GM18858 (cell line): Measurements from ENCODE around the gene LTBP2.

Experiments used
- ATAC-seq: cut with Tn5 transposase; IDR thresholded peaks from one replicate; pipeline ENCODE4 v1.9.1; 2021; ENCODE audit not compliant: unreplicated experiment

The LTBP2 gene

DNA sequence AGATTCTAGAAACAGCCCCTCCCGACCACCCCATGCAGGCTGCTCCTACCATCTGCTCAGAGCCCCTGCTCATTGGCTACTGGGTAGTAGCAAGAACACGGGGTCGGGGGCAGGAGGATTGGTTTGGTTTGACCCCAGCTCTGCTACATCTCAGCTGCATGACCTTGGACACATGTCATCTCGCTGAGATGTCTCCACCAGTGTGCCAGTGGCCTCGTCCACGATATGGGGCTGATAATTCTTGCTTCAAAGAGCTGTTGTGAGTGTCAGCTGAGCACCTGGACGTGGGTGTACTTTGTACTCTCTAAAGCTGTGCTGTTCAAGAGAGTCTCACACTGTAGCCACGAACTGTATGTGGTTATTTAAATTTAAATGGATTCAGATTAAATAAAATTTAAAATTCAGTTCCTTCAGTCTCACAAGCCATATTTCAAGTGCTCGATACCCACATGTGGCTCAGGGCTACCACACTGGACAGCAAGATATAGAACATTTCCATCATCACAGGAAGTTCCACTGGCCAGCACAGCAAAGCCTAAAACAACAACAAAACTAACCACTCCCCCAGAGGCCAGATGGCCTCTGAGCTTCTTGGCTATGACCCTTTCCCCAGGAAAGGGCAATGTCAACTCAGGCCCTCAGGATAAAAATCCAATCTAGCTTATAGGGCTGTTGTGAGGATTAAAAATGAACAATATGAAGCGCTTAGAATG is 18.6 kb downstream of the LTBP2 start:
- ATAC-seq: no peak

DNA sequence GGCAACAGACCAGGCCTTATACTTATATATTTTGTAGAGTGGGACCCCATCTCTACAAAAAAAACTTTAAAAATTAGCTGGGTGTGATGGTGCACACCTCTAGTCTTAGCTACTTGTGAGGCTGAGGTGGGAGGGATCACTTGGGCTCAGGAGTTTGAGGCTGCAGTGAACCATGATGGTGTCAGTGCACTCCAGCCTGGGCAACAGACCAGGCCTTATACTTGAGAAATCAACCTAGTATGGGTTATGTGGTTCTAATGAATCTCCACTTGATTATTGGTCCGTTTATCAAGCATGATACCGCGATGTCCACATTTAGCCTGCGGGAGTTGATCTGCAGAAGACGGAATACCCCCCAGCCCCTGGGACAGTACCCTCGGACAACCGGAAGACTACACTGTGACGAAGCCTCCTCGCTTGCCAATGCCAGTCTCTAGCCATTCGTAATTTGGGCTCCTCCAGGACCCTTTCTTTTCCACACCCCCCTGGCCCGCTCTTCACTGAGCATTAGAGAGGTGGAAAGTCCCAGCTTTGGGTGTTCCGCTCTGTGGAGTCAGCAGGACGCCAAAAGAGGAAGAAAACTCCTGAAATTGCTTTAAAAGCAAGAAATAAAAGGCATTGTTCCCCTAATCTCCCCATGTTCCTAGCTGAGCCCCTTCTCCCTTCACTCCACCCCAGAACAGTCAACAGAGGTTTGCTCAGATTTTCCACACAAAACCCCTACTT is 19.4 kb downstream of the LTBP2 start:
- no peak for ATAC-seq

DNA sequence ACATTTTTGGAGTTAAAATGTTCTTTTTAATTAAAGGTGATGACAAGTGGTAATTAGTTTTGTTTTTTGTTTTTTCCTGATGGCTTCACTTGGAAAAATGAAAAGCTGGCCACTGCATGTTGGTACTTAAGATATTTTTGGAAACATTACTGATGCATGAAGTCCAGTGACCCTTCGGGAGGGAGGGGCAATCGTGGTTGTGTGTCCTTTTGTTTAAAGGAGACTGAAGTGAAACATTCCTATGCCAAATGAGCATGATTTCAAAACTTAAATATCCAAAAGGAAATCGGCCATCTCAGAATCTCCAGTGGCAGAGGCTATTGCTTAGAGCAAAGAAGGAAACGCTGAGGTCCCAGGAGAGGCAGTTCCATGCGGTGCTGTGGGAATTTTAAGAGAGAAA is 20.1 kb downstream of the LTBP2 start:
- no peak for ATAC-seq

DNA sequence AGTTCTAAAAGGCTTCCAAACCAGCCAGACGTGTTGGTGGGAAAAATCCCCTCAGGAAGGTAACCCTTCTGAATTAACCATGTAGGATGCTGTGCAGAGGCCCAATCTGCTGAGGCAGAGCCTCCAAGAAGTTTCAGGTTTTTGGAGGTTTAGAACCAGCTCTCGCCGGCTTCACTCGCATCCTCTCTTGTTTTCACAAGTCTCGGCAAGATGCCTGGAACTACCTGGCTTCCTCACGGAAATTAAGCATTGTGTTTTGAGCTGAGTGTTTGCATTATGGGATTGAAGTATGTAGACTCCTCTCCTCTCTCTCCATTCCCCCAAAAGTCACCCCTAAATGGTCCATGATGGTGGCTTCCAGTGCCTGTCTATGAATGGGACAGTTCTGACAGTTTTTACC is 20.6 kb downstream of the LTBP2 start:
- no peak for ATAC-seq

DNA sequence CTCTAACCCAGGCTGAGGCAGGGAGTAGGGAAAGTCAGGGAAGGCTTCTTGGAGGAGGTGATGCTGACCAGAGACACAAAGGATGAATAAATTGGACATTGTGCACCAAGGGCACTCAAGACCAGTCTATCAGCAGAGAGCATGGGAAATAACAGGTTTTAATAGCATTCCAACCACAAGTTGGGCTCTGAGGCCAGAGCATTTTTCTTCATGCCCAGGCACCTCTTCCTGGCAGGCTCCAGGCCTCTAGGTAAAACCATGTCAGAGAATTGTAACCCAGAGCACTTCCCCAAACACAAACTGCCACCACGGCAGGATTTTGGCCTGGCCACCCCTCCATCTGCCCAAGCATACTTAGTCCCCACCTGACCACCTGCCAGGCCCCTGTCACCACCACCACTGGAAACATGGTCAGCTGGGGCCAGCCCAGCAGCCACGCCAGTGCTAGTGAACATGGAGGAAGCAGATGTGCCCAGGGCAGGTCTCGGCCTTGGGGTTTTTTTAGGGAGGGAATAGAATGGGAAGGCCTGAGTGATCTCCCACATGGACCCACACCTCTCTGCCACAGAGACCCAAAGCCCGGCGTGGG is 22.7 kb downstream of the LTBP2 start:
- no peak for ATAC-seq

DNA sequence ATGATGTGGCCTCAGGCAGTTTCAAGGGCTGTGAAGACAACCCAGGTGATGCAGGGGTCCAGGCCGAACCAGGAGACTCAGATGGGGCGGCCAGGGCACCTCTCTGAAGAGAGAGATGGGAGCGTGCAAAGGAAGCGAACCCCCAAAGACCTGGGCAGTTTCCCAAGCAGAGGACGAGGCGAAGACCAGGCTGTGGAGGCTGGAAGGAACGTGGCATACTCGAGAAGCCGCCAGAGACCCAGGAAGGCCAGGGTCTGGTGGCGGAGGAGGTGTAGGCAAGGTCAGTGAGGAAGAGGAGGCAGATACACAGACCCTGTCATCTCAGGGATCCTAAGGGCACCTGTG is 24.7 kb downstream of the LTBP2 start:
- no peak for ATAC-seq

DNA sequence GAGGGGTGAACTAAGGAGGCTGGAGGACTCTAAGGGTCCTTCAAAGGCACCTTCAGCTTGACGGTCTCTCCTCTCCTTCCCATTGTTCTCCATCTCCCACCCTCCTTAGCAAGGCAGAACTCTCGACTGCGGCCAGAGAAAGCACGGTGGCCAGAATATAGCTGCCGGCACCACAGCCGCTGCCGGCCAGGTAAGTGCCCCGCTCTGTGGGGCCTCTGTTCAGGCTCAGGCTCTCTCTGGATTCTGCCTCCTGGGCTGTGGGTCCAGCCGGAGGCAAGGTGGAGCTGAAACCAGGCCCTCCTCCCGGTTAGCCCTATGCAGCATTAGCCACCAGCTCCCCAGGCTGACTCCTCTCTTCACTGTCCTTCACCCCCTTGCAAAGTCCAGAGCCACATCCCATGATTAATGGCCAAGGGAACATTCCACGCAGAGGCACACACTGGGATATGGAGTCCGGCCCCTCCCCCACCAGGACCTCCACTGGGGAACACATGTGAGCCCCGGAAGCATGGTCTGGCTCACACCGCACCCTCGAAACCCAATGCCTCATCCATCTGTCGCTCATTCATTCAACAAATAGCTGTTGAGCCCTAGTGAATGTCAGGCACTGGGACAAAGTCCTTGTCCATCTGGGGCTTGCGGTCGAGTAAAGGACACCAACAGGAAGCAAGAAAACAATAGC is 25.2 kb downstream of the LTBP2 start:
- ATAC-seq: no peak

DNA sequence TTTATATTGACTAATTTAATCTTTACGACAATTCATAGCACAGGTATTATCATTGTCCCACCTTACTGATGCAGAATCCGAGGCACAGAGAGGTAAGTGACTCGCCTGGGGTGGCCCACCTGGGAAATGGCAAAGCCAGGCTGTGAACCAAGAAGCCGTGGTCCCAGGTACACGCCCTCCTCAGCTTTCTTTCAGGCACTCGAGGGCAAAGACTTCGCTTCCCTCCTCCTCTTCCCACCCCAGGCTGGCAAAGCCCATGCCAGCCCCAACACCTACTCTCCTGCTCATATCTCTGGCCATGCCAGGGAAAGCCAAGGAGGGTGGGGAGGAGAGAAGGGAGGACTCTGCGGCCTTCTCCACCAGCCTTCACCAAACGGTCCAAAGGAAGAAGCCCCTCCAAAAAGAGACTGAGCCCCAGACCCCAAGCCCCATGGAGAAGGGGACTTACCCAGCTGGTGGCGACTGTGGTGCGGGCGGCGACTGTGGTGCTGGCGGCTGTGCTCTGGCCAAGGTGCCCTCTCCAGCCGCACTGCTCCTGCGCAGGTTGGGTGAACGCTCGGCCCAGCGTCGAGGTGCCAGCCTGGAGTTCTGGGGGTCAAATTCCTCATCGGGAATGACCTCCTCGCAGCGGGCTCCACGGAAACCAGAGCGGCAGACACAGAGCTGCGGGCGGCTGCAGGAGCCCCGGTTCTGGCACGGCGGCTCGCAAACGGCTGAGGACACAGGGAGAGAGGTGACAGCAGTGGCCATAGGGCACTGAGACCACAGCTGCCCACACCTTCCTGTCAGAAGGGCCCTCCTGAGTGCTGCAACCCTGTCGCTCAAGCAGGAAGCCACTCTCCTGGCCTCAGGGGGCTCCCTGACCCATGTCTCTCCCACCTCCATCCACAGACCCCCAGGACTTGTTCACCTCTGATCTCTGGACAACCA is 26.4 kb downstream of the LTBP2 start:
- no peak for ATAC-seq

DNA sequence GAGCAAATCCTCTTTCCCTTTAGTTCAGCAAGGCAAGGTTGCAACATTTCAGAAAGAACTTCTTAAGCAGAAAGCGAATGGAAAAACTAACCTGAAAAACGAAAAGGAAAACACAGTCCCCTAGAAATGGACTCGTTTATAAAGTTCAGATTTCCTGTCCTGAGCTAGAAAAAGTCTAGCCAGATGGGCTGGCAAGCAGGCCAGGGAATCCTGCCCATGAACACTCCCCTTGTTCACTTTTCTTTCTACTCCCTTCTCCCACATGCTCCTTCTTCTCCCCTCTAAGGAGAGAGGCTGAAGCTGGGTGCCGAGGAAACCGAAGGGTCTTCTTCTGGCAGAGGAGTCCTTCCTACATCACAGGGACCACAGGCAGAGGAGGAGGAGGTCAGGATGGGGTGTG is 27.1 kb downstream of the LTBP2 start:
- no peak for ATAC-seq

DNA sequence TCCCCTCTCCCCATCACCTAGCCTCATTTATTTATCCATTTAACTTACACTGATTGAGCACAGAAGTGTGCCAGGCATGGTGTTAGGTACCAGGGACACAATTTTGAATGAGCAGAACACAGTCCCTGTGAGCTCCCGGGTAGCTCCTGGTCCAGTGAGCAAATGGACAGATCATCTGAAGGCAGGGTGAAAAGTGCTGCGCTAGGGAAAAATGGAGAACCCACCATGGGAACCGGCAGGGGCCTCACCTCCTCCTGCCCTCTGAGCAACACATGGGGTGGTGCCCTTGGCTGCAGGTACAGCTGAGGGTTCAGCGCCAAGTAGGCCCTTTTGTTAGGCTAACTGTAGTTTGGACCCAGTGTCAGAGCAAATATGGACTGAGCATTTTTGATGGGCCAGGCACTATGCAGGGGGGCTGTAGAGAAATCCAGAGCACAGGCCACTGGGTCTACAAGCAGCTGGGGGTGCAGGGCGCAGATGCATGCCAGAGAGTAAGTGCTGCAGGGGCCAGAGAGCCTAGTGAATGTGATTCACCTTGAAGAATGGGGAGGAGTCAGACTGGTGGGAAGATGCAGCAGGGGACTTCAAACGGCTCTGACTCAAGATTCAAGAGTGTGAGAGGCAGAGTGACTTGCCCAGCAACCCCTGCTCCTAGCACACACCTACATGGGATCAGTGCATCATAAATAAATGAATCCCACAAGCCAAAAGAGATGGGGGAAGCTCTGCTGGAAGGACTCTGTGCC is 28.2 kb downstream of the LTBP2 start:
- ATAC-seq: no peak

DNA sequence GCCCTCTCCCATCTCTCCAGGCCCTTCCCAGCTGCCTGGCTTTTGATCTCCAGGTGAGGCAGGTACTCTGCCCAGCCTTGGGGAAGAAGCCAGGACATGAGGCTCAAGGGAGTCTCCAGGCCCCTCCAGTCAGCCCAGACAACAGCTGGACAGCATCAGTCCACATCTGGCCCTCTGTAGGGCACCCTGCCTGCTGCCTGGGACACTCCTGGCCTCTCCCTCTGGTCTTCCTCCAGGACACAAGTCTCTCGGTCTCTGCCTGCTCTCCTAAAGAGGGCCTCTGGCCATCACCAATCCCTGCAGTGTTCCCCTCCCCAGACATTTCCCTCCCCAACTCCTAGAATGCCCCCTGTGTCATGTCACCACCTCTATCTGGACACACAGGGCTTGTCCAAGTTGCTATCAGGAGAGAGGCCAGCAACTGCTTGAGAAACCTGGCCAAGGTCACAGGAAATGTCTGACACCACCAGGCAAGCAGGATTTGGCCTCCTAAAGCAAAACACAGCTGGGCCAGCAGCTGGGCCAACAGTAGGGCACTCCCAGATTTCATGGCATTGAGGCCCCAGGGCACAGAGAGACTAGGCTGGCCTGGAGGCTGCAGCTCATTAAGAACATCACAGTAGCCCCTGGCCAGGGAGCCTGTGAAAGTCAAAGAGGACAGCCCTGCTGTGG is 29.0 kb downstream of the LTBP2 start:
- no peak for ATAC-seq

DNA sequence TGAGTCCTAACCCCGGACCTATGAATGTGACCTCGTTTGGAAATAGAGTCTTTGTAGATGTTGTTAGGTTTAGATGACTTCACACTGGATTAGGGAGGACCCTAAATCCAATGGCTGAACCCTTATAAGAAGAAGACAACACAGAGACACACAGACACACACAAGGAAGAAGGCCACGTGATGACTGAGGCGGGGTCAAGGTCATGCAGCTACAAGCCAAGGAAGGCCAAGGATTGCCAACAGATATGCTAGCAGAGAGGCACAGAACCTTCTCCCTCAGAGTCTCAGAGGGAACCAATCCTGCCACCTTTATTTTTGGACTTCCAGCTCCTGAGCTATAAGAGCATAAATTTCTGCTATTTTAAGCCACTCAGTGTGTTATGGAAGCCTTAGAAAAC is 31.8 kb downstream of the LTBP2 start:
- no peak for ATAC-seq

DNA sequence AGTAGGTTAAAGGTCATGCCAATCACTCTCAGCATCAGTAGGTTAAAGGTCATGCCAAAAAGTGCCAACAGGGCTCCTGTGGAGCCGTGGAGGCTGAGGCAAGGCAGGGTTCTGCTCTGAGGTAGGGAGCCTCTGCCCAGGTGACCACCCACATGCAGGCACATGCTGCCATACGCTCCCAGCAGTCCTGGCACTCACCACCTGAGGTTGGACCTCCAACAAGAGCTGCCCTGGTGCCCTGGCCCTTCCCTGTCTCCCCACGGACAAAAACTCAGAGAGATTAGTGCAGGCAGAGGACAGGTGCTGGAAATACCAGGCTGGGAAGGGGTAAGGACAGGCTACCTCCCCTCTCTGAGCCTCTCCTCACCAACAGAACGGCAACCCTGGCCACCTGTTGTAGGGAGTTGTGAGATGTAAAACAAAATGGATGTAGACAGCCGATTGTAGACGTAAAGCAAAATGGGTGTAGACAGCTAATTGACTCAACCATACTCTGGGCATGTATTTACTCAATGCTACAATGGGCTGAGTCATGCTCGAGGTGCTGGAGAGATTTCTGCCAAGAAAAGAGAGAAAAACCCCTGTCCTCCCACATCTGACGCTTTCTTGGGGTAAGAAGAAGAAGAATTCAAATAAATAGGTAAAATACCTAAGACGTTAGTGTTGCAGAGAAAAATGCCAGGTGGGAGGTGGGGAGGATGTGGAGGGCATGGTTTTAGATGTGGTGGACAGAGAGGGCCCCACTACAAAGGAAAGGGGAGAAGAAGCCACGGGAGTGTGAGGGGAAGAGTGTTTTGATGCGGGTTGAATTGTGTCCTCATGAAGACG is 32.4 kb downstream of the LTBP2 start:
- no peak for ATAC-seq

DNA sequence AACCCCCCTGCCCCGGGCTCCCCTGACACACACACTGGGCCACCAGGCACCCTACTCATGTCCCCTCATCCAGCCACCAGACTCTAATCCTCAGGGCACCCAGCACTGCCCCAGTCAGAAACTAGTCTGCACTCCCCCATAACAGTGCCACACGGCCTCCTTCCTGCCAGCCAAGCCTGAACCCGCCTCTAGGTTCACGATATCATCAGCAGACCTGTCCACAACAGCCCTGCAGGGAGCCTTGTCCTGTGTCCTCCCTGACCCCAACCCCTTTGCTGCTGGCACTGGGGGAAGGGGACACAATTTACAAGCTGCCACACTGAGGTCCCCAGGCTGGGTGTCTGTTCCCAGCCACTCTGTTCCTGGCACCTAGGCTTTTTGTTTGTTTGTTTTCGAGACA is 33.6 kb downstream of the LTBP2 start:
- ATAC-seq: no peak

DNA sequence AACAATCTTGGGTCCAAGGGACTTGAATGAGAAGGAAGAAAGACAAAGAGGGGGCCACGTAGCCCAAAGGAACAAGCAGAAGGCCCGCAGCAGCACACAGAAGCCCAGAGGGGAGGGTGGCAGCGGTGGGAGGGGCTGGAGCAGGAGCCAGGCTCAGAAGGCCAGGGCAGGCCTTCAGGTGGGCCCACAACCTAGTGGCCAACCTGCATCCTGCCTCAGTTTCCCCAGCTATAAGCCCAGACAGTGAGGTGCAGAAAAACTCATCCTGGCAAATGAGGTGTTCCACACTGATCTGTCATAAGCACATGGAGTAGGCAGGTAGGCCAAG is 34.1 kb downstream of the LTBP2 start:
- ATAC-seq: no peak

DNA sequence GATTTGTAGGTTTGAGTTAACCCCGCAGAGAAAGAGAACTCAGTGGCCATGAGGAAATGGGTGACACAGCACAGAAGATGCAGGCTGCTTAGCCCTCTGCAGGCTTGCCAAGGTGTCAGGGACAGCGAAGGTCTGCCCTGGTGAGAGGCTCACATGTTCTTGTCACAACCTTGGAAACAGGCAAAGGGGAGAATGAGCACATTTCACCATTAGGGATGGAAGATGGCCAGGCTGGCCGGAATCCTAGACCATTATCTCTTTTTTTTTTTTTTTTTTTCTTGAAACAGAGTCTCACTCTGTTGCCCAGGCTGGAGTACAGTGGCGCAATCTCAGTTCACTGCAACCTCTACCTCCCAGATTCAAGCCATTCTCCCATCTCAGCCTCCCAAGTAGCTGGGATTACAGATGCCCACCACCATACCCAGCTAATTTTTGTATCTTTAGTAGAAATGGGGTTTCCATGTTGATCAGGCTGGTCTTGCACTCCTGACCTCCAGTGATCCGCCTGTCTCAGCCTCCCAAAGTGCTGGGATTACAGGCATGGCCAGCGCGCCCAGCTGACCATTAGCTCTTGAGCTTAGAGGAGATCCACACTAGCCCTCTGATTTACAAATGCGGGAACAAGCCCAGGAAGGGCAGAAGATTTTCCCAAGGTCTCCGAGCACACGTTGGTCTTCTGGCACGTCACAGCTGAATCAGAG is 34.6 kb downstream of the LTBP2 start:
- ATAC-seq: no peak

DNA sequence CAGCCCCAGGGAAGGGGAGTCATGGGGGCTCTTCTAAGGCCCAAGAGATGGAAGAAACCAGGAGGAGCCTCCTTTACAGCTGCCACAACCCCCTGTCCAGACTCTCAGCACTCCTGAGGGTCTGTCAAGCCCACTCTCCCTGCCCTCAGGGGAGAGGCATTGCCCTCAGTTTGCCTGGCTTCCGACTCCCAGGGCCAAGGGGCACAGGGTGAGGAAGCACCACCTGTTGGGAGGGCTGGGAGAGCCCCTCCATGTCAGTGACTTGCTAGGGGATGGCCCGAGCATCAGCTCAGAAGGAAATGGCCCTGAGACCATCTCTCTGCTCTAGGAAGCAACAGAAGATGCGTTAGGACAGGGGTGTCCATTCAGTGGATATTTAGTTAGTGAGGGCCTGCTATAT is 36.1 kb downstream of the LTBP2 start:
- ATAC-seq: no peak

DNA sequence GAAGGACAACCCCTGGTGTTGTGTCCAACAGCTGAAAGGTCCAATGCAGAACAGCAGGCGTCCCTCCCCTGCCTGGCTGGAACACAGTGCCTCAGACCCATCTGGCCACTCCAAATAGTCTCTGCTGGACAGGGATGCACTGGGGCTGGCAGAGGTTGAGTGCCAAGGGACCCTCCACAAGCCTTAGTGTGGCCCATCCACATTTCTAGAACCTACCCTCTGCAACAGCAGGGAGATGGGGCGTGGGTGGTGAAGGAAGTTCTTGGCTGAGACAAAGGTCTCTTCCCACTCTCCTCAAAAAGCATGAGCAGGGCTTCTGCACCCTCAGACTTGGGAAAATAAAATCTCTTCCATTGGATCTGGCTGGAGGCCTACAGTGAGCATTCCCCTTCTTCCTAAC is 36.5 kb downstream of the LTBP2 start:
- no peak for ATAC-seq
